T-helper 2 cell treated with Interferon-gamma antibody and Interleukin-4, amounts not matched to agents 5 μg/mL and 100 μg/mL, for 36 hours (primary cell): Measurements from ENCODE around the gene NPPC.

Experiments used
- DNase-seq: peaks from one replicate; pipeline ENCODE4 v3.0.0; 2021; ENCODE audit warnings: low spot score
- H3K27ac Mint-ChIP-seq: one replicate; pipeline ENCODE4 v1.8.0; 2021; ENCODE audit warnings: mild to moderate bottlenecking, mixed read lengths
- H3K27me3 Mint-ChIP-seq: one replicate; pipeline ENCODE4 v1.8.0; 2021; ENCODE audit warnings: low read depth, mixed read lengths
- H3K36me3 Mint-ChIP-seq: one replicate; pipeline ENCODE4 v1.8.0; 2021; ENCODE audit warnings: low read depth, mixed read lengths
- H3K4me1 Mint-ChIP-seq: one replicate; pipeline ENCODE4 v1.8.0; 2021; ENCODE audit warnings: low read depth, mixed read lengths
- H3K4me3 Mint-ChIP-seq: one replicate; pipeline ENCODE4 v1.8.0; 2022; ENCODE audit warnings: mild to moderate bottlenecking, moderate library complexity, mixed read lengths
- H3K9me3 Mint-ChIP-seq: one replicate; pipeline ENCODE4 v1.8.0; 2021; ENCODE audit warnings: mixed read lengths

NPPC gene

DNA sequence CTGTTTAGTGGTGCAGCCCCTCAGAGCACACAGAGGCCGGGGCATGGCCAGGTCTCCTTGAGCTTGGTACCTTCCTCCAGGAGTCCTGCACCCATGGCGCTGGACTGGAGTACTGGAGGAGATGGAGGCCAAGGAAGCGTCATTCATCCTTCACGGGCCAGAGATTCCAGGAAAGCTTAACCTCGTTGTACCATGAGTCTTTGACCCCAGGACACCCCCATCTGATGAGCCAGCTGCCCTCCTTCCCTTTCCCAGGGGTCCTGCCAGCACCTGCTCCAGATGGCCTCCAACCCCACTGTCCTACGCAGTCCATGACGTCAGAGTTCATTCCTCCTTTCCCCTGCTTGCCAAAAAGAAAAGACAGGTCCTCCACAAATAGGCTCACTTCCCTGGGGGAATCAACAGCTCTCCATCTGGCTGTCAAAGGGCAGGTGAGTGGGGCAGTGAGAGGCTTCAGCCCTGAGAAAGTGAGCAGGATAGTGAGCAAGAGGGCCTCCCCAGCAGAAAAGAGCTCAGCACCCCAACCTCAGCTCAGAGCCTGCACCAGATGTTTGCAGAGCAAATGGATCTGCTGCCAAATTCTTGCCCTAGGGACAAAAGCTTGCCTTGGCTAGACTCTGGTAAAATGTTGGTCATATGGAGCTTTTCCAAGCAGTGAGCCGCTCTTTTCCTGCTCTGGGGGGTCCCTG, 4.5 kb upstream of the NPPC start:
- Mint-ChIP-seq H3K27ac (no peak overlapping the region), H3K4me1 (no peaks in the 10 kb centered on the region), H3K27me3 (peaks cover 24% of the 10 kb centered on the region), H3K36me3 (no peaks in the 10 kb centered on the region), H3K4me3 (no peak overlapping the region), H3K9me3 (no peaks in the 10 kb centered on the region)
- DNase-seq, result no peak

DNA sequence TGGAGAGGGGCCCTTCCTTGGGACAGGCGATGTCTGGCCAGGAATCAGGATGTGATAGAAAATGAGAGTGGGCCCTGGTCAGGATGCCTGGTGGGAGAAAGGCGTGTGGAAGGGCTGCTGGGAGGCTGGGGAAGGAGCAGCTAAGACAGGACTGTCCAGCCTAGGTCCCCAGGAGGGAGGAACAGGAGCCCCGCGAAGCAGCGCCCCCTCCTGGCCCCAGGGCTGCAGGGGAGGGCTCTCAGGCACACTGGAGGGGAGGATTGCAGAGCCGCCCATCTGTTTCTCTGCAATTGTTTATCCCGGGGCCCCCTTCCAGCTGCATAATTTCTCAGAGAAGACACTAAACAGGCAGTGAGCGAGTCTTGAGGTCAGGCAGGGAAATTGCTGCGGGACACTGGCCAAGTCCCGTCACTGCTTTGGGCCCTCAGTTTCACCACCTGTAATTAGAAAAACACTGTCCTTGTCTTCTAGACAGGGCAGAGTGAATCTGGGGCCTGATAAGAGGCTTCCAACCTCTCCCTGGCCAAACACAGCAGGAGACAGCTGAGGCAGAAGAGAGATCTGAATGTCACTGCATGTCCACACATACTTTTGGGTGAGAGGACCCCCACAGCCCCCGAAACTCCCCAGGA, 3.9 kb upstream of the NPPC start:
- H3K4me3 Mint-ChIP-seq, result no peak overlapping the region
- no peak for DNase-seq
- H3K27ac Mint-ChIP-seq, result no peak overlapping the region
- H3K9me3 Mint-ChIP-seq, result no peaks in the 10 kb centered on the region
- H3K27me3 Mint-ChIP-seq, result peaks cover 24% of the 10 kb centered on the region
- no peaks in the 10 kb centered on the region for H3K36me3 Mint-ChIP-seq
- H3K4me1 Mint-ChIP-seq, result no peaks in the 10 kb centered on the region

DNA sequence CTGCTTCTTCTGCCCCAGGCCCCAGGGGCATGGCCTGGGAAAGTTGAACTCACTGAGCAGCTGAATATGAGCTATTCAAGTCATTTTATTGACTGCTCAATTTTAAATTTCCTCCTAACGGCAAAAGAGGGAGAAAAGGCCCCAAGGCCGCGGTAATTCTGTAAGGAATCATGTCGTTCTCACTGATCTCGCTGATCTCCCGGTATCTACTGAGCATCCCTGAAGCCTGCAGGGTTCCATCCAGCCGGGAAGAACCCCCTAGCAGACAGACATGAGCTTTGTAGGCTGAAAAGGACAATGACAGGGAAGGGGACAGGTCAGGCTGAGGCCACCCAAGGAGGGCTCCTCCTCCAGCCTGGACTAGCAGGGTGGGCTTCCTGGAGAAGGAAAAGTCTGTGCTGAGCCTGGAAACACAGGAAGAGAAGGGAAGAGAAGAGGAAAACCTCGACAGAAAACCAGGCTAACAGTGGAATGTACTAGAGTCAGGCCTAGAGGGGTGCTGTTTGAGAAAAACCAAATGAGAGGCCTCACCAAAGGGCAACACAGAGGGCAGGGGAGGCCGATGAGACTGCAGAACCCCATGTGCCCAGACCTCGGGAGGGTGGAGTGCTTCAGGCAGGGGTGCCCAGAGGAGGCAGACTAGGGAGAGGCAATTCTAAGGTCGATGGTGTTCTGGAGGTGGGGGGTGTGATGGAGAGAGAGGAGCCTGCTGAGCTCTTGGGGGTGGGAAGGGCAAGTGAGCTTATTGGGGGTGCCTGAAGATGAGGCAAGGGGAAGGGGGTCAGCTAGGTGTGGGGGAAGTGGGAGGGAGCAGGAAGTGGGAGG, 2.9 kb upstream of the NPPC start:
- Mint-ChIP-seq H3K4me1 (no peaks in the 10 kb centered on the region), H3K27ac (no peak overlapping the region), H3K36me3 (no peaks in the 10 kb centered on the region), H3K4me3 (no peak overlapping the region), H3K9me3 (no peaks in the 10 kb centered on the region), H3K27me3 (peaks cover 33% of the 10 kb centered on the region)
- no peak for DNase-seq

DNA sequence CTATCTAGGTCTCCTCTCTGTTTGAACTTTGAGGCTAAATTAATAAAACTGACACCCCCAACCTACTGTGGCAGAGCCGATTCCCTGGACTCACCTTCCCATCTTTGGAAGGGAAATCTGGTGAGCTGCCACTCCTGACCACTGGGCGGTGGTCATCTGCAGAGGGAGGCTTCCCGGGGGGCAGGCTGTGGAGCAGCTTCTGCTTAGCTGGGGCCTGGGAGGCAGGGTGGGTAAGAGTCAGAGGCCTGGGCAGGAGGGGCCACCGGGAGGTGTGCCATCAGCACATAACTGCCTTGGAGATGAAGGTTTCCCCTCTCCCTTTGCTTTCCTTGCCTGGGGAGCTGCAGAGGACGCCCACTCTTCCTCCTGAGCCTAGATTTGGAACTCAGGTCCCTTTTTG, 2.3 kb upstream of the NPPC start:
- H3K4me3 Mint-ChIP-seq, result no peak overlapping the region
- no peak overlapping the region for H3K27ac Mint-ChIP-seq
- no peaks in the 10 kb centered on the region for H3K4me1 Mint-ChIP-seq
- DNase-seq, result no peak
- no peaks in the 10 kb centered on the region for H3K9me3 Mint-ChIP-seq
- H3K36me3 Mint-ChIP-seq, result no peaks in the 10 kb centered on the region
- H3K27me3 Mint-ChIP-seq, result peaks cover 39% of the 10 kb centered on the region

DNA sequence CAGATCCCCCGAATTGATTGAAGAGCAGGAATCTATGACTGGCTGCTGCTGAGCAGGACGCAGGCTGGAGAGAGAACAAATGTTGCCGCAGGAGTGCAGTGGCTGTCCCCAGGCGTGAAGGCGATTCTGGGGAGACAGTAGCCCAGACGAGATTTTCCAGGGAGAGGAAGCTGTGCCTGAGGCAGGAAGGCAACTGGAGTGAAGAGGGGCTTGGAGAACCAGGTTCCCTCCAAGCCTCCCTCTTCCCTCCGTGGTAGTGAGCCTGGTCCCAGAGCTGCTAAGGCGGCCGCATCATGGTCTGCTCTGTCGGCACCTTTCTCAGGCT, 1.3 kb upstream of the NPPC start:
- no peaks in the 10 kb centered on the region for H3K4me1 Mint-ChIP-seq
- no peak for DNase-seq
- H3K27ac Mint-ChIP-seq, result no peak overlapping the region
- no peaks in the 10 kb centered on the region for H3K9me3 Mint-ChIP-seq
- H3K27me3 Mint-ChIP-seq, result peaks cover 41% of the 10 kb centered on the region
- no peaks in the 10 kb centered on the region for H3K36me3 Mint-ChIP-seq
- no peak overlapping the region for H3K4me3 Mint-ChIP-seq

DNA sequence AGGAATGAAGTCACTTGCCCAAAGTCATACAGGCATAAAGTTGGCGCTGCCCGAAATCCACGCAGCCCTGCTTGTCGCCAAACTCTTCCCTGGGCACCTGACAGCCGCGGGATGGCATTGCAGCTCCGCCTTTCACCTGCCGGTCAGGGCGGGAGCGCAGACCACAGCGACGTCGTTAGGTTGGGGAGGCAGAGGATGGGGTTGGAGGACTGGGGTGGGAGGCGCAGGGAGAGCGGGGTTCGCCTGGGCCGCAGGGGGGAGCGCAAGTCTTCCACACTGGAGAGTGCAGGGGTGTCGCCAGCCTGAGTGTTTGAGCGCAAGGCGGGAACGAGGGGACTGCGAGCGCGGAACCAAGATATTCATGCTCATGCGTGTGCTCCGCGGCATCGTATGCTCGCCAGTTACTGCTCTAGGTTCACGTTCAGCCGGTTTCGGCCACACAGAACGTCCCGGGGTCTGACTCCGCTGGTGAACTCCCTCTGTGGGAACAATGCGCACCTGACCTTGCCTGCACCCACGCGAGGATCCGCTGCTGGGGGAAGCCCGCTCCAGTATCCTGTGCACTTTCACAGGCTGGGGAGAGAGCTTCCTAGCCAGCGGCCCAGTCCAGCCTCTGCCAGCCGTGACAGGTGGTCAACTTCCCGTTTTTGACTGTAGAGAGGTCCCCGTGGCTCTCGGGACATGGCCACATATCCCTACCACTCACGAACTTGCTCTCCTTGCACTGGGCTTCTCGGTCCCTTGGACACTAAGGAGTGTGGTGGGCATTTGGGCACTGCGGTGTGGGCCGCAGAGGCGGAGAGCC, 767 bp upstream of the NPPC start:
- H3K36me3 Mint-ChIP-seq, result no peaks in the 10 kb centered on the region
- no peak for DNase-seq
- no peak overlapping the region for H3K27ac Mint-ChIP-seq
- H3K27me3 Mint-ChIP-seq, result peaks cover 41% of the 10 kb centered on the region
- H3K4me1 Mint-ChIP-seq, result no peaks in the 10 kb centered on the region
- H3K9me3 Mint-ChIP-seq, result no peaks in the 10 kb centered on the region
- H3K4me3 Mint-ChIP-seq, result peak overlapping the region; percentile 52

DNA sequence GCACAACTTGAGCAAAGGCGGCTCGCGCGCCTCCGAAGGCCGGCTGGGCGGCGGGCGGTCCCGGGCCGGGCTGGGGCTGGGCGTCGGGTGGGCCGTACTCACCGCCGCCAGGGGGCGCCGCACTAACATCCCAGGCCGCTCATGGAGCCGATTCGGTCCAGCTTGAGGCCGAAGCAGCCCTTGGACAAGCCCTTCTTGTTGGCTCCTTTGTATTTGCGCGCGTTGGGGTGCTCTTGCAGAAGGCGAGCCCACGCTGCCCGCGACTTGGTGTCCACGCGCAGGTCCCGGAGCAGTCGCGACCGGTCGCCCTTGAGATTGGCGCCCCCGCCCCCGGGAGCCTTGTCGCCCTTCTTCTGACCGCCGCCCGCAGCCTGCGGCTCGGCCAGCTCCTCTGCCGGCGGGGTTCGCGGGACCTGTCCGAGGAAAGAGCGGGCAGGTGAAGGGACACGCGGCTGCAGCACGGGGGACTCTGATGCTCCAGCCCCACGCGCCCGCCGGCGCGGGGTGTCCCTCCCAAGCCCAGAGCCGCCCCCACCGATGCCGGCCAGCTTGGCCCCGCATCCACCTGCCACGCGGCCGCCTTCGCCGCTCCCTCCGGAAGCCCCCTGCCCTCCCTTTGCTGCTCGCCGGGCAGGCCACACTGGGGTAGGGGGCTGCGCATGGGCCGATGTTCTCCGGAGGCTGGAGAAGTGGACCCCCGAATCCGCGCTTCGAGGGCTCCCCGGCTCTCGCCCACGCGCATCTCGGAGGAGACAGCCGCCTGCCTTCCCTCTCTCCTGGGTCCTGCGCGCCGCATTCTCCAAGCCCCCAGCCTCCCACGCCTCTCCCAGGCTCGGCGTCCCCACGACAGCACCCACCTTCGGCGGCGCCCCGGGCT, 655 bp downstream of the NPPC start:
- Mint-ChIP-seq H3K36me3 (no peaks in the 10 kb centered on the region), H3K9me3 (no peaks in the 10 kb centered on the region), H3K27ac (no peak overlapping the region), H3K27me3 (peaks cover 44% of the 10 kb centered on the region), H3K4me1 (no peaks in the 10 kb centered on the region), H3K4me3 (no peak overlapping the region)
- peak; percentile 65 for DNase-seq

DNA sequence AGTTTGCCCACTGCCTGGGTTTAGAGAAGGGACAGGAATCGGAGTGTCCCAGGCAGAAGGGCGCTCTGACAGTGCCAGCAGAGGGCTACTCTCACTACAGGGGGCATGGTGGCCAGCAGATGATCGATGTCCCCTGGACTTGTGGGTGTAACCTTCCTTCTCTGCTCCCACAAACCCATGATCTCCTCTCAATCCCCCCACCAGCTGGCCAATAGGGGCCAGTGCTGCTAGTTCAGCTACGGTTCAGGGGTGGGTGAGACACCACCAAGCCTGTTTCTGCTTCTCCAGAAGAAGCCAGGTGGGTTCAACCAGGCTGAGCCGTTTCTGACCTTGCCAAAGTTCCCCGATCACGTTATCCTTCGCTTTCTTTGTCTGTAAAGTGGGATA, 1.3 kb downstream of the NPPC start:
- peaks cover 44% of the 10 kb centered on the region for H3K27me3 Mint-ChIP-seq
- no peaks in the 10 kb centered on the region for H3K9me3 Mint-ChIP-seq
- no peaks in the 10 kb centered on the region for H3K4me1 Mint-ChIP-seq
- DNase-seq, result no peak
- H3K36me3 Mint-ChIP-seq, result no peaks in the 10 kb centered on the region
- peak overlapping the region; percentile 50 for H3K4me3 Mint-ChIP-seq
- no peak overlapping the region for H3K27ac Mint-ChIP-seq

DNA sequence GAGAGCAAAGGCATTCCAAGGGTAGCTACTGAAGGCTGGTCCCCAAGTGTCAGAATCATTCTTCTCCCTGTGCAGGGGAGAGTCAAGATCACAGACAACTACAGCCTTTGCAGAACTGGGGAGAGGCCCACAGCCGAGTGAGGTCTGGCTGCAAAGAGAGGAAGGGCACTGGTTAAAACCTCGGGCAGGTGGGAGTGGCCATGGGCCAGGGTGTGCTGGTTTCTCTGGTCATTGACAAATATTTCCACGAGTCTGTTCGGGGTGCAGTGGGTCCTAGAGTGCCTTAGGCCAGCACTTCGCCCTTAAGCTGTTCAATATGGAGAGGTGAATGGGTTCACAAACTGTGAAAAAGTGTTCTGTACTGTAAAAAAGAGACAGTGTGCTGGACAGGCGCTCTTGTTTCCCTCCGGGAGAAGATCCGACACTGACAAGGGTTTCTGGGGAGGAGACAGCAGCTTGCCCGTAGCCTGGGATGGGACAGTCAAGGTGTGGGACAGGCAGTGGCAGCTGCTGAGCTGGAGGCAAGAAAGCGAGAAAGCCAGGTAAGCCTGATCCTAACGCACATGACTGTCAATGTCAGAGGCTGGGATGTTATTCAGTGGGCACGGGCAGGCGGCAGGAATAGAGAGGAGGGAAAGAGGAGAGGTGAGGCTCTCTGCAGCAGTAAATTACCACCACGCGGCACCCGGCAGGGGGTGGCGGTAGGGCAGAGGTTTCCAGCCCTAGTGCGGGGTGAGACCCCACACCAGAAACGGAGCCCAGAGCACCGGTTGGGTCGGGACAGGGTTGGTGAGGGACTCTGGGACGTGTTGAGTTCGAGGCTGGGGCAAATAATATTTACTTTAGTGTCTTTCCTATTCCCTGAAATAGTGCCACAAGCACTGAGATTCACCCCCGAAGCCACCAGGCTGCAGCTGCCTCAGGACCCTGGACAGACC, 2.0 kb downstream of the NPPC start:
- H3K27ac Mint-ChIP-seq, result no peak overlapping the region

DNA sequence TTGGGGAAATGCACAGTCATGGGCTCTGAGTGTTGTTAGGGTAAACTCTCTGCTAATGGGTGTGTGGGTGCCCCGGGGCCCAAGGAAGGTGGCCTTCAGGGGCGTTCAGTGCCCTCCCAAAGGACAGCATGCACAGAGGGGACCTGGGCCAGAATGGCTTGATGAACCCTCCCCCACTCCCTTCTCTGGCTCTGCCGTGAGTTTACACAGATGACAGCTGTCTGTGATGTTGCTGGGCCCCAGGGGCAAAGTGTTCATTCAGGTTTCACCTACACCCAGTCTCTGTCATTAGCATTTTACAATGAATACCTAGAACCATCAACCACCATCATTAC, 3.2 kb downstream of the NPPC start:
- peaks cover 36% of the 10 kb centered on the region for H3K27me3 Mint-ChIP-seq
- no peaks in the 10 kb centered on the region for H3K36me3 Mint-ChIP-seq
- H3K27ac Mint-ChIP-seq, result no peak overlapping the region
- H3K9me3 Mint-ChIP-seq, result no peaks in the 10 kb centered on the region
- DNase-seq, result no peak
- no peaks in the 10 kb centered on the region for H3K4me1 Mint-ChIP-seq
- H3K4me3 Mint-ChIP-seq, result no peak overlapping the region

More for the DNA sequence above, 2.0 kb downstream of the NPPC start:
- H3K27me3 Mint-ChIP-seq, result peaks cover 43% of the 10 kb centered on the region
- H3K36me3 Mint-ChIP-seq, result no peaks in the 10 kb centered on the region
- peak overlapping the region; percentile 50 for H3K4me3 Mint-ChIP-seq
- no peak for DNase-seq
- no peaks in the 10 kb centered on the region for H3K9me3 Mint-ChIP-seq
- H3K4me1 Mint-ChIP-seq, result no peaks in the 10 kb centered on the region

DNA sequence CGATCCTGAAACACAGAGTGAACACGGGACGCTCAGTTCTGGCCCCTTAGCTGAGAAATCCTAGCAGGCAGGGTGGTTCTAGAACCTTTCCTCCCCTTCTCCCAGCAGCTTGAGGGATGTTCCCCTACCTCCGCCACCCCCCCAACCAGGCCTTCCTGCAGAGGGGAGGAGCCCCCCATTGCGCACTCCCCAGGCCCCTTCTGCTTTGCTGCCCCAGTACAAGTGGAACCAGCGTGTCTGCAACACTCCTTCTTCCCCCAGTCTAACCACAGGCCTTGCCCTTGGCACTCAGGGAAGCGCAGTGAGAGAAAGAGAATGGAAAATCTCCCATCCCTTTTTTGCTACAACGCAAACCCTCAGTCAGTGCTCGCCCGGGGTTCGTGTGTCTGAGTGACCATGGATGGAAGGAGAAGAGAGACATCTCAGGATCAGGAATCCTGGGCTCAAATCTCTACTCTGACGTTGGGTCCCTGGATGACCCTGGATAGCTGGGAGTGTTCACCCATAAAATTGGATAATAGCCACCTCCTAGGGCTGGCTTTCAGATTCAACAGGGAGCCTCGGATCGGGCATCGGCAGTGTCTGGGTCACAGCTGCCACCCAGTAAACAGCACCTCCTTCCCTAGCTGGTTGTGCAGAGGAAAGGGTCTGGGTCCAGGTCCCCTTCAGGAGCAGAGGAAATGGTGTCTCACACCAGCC, 3.7 kb downstream of the NPPC start:
- Mint-ChIP-seq H3K27ac (no peak overlapping the region), H3K4me3 (no peak overlapping the region), H3K4me1 (no peaks in the 10 kb centered on the region), H3K9me3 (no peaks in the 10 kb centered on the region), H3K27me3 (peaks cover 31% of the 10 kb centered on the region), H3K36me3 (no peaks in the 10 kb centered on the region)
- DNase-seq, result no peak

DNA sequence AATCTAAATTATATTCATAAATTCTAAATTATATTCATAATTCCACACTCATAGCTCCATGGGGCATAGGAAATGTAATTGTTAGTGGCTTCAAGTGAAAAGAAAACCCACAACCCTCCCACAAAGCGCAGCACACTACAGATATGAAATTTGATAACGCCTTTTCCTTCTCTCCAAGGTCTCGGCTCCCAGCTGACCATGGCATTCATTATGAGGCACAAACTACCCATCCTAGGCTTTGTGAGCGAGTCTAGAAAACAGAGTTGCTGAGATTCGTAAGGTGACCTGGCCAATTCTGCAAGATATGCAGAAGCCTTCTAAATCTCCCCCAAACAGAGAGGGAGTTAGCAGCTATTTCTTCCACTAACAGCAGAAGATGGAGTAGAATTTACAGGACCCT, 5.4 kb downstream of the NPPC start:
- no peak overlapping the region for H3K4me3 Mint-ChIP-seq
- H3K27ac Mint-ChIP-seq, result no peak overlapping the region
- no peaks in the 10 kb centered on the region for H3K4me1 Mint-ChIP-seq
- no peaks in the 10 kb centered on the region for H3K36me3 Mint-ChIP-seq
- H3K9me3 Mint-ChIP-seq, result no peaks in the 10 kb centered on the region
- no peak for DNase-seq
- peaks cover 20% of the 10 kb centered on the region for H3K27me3 Mint-ChIP-seq
